Neural progenitor cell (in vitro differentiated cells): ENCODE data around the gene PPARA.

Experiments
- EZH2 ChIP-seq: fragments of 200-600 bp; sonication (generic); IDR thresholded peaks from 2 replicates; pipeline ENCODE4 v1.6.1; 2017; ENCODE audit warnings: antibody characterized with exemption, mild to moderate bottlenecking, moderate library complexity
- EZH2phosphoT487 ChIP-seq: fragments of 200-600 bp; sonication (generic); IDR thresholded peaks from 2 replicates; pipeline ENCODE4 v1.6.1; 2017; ENCODE audit warnings: antibody characterized with exemption
- TF ChIP-seq, protein P1 (sequence below): fragments of 200-600 bp; sonication (generic); IDR thresholded peaks from 2 replicates; pipeline ENCODE4 v1.5.1; 2017; ENCODE audit warnings: antibody characterized with exemption, mild to moderate bottlenecking

DNA sequence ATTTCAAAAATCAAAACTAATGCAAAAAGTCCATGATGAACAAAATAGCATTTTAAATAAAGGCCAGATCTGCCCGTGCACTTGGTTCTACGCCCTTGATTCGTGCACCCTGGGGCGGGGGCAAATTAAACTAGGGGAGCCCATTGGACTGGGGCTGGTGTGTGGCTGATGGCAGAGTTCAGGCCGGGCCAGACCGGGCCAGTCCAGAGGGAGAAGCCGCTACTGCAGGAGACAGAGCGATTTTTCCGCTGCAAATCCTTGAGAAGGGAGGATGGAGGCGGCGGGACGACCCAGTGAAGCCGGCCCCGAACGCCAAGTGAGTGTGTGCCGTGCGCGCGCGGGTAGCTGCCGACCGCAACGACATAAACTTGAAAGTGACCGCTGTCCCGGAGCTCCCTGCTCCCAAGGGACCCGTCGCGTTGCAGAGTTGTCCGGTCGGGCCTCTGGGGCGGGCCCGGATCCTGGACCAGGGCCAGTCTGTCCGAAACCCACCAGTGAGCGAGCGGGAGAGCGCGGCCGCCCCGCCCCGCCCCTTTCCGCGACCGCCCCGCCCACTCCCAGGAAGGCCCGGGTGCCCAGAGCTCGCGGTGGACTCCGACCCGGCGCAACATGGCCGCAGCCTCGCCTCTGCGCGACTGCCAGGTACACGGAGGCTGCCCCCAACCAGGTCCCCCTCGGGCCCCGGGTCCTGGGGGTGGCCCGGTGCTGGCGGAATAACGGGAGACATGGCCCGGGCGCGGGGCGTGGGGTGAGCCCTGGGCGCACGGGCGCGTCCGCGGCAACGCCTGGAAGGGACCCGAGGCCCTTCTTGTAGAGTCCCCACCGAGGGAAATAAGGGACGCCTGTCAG lies 117.3 kb downstream of the PPARA start, which contains the start of gene TTC38:
- TF ChIP-seq, protein P1, sequence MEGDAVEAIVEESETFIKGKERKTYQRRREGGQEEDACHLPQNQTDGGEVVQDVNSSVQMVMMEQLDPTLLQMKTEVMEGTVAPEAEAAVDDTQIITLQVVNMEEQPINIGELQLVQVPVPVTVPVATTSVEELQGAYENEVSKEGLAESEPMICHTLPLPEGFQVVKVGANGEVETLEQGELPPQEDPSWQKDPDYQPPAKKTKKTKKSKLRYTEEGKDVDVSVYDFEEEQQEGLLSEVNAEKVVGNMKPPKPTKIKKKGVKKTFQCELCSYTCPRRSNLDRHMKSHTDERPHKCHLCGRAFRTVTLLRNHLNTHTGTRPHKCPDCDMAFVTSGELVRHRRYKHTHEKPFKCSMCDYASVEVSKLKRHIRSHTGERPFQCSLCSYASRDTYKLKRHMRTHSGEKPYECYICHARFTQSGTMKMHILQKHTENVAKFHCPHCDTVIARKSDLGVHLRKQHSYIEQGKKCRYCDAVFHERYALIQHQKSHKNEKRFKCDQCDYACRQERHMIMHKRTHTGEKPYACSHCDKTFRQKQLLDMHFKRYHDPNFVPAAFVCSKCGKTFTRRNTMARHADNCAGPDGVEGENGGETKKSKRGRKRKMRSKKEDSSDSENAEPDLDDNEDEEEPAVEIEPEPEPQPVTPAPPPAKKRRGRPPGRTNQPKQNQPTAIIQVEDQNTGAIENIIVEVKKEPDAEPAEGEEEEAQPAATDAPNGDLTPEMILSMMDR = no peak
- TF ChIP-seq EZH2 (no peak), EZH2phosphoT487 (no peak)
